Activated T-cell treated with anti-CD3 and anti-CD28 coated beads, Interleukin-2, amount 50 U/mL, for 72 hours (primary cell): Measurements from ENCODE around the gene RPL27A. TPM values are rescaled to one million over a fixed set of nuclear protein-coding genes. Genes with fewer than 3 reads are reported as not detected.

Experiments
- ATAC-seq, 2 donors: fragments of 150-1000 bp; cut with Tn5 transposase; replicated peaks in 1 of 2; 2 replicates each; pipeline ENCODE4 v1.10.0; 2021; ENCODE audit warnings: moderate library complexity in 2 of 2, mild to moderate bottlenecking in 1 of 2
- DNase-seq, 2 donors: peaks; one replicate each; pipeline ENCODE4 v3.0.0; 2021 to 2022; ENCODE audit warnings: mixed read lengths in 1 of 2
- H3K27ac Mint-ChIP-seq: one replicate; pipeline ENCODE4 v1.8.0; 2022; ENCODE audit warnings: mild to moderate bottlenecking, moderate library complexity, mixed read lengths
- H3K27me3 Mint-ChIP-seq: one replicate; pipeline ENCODE4 v1.8.0; 2022; ENCODE audit warnings: low read depth, mixed read lengths
- H3K36me3 Mint-ChIP-seq, 2 donors: one replicate each; pipeline ENCODE4 v1.8.0; 2022; ENCODE audit warnings: mixed read lengths in 2 of 2, mild to moderate bottlenecking in 1 of 2; ENCODE audit not compliant: insufficient read depth in 2 of 2
- H3K4me1 Mint-ChIP-seq: one replicate; pipeline ENCODE4 v1.8.0; 2022; ENCODE audit warnings: low read depth, mixed read lengths
- H3K4me3 Mint-ChIP-seq, 2 donors: one replicate each; pipeline ENCODE4 v1.8.0; 2022; ENCODE audit warnings: mild to moderate bottlenecking in 2 of 2, mixed read lengths in 2 of 2, moderate library complexity in 2 of 2
- H3K9me3 Mint-ChIP-seq, 2 donors: one replicate each; pipeline ENCODE4 v1.8.0; 2022; ENCODE audit warnings: mixed read lengths in 2 of 2
- total RNA-seq, 2 donors: library from RNA; stranded (reverse); gene quantifications; one replicate each; pipeline ENCODE4 v1.2.3, GENCODE V29; 2022

The RPL27A gene
- total RNA-seq, 2 donors from 2014 or later, result 1,081 to 1,146 TPM

GRCh38 chr11:8683115-8683807 is 669 bp downstream of the RPL27A start:
- peaks cover 0 to 4% of the 10 kb centered on the region in 2 donors for H3K9me3 Mint-ChIP-seq
- peak in 1 of 2 donors; percentile 41 for DNase-seq
- no peaks in the 10 kb centered on the region for H3K27me3 Mint-ChIP-seq
- peaks cover 26 to 45% of the 10 kb centered on the region in 2 donors for H3K36me3 Mint-ChIP-seq
- peak in 1 of 2 donors; percentile 9 for ATAC-seq
- peak overlapping the region; percentile 96 for H3K27ac Mint-ChIP-seq
- H3K4me3 Mint-ChIP-seq, result peak overlapping the region; percentile 89 to 94
- peaks cover 71% of the 10 kb centered on the region for H3K4me1 Mint-ChIP-seq

- no peak for DNase-seq
These were observed 2.2 kb downstream of the RPL27A start for GRCh38 chr11:8684600-8685290.

GRCh38 chr11:8685306-8685705 is 2.7 kb downstream of the RPL27A start:
- Mint-ChIP-seq H3K4me3 (peak overlapping the region; percentile 89 to 94), H3K27me3 (no peaks in the 10 kb centered on the region), H3K4me1 (peaks cover 88% of the 10 kb centered on the region), H3K9me3 (peaks cover 0 to 4% of the 10 kb centered on the region in 2 donors), H3K36me3 (peaks cover 23 to 47% of the 10 kb centered on the region in 2 donors), H3K27ac (peak overlapping the region; percentile 96)
- ATAC-seq, result no peak
- no peak for DNase-seq

More at GRCh38 chr11:8684600-8685290, 2.2 kb downstream of the RPL27A start:
- ATAC-seq, result no peak
- Mint-ChIP-seq H3K4me3 (peak overlapping the region; percentile 89 to 94), H3K4me1 (peaks cover 84% of the 10 kb centered on the region), H3K9me3 (peaks cover 0 to 4% of the 10 kb centered on the region in 2 donors), H3K27ac (peak overlapping the region; percentile 96), H3K36me3 (peaks cover 26 to 47% of the 10 kb centered on the region in 2 donors), H3K27me3 (no peaks in the 10 kb centered on the region)

GRCh38 chr11:8685820-8686219 is 3.2 kb downstream of the RPL27A start:
- Mint-ChIP-seq H3K4me3 (peak overlapping the region; percentile 89 to 94), H3K4me1 (peaks cover 88% of the 10 kb centered on the region), H3K27ac (peak overlapping the region; percentile 96), H3K9me3 (peaks cover 0 to under 1% of the 10 kb centered on the region in 2 donors), H3K36me3 (peaks cover 19 to 42% of the 10 kb centered on the region in 2 donors), H3K27me3 (no peaks in the 10 kb centered on the region)
- no peak for DNase-seq
- ATAC-seq, result no peak

GRCh38 chr11:8686325-8686724 is 3.7 kb downstream of the RPL27A start:
- no peak for ATAC-seq
- H3K36me3 Mint-ChIP-seq, result peaks cover 18 to 41% of the 10 kb centered on the region in 2 donors
- H3K27me3 Mint-ChIP-seq, result no peaks in the 10 kb centered on the region
- H3K4me1 Mint-ChIP-seq, result peaks cover 87% of the 10 kb centered on the region
- H3K9me3 Mint-ChIP-seq, result no peaks in the 10 kb centered on the region
- DNase-seq, result no peak
- peak overlapping the region; percentile 96 for H3K27ac Mint-ChIP-seq
- peak overlapping the region in 1 of 2 donors; percentile 95 for H3K4me3 Mint-ChIP-seq

- peak; percentile 91 to 92 for DNase-seq
- no peaks in the 10 kb centered on the region for H3K27me3 Mint-ChIP-seq
- peak overlapping the region; percentile 97 for H3K27ac Mint-ChIP-seq
- H3K36me3 Mint-ChIP-seq, result peaks cover 11 to 33% of the 10 kb centered on the region in 2 donors
- no peaks in the 10 kb centered on the region for H3K9me3 Mint-ChIP-seq
- peak overlapping the region; percentile 95 to 96 for H3K4me3 Mint-ChIP-seq
- peaks cover 78% of the 10 kb centered on the region for H3K4me1 Mint-ChIP-seq
- ATAC-seq, result peak; percentile 95 to 96
These were observed 6.1 kb downstream of the RPL27A start for GRCh38 chr11:8688414-8689362.

- H3K27me3 Mint-ChIP-seq, result no peaks in the 10 kb centered on the region
- H3K9me3 Mint-ChIP-seq, result no peaks in the 10 kb centered on the region
- H3K27ac Mint-ChIP-seq, result peak overlapping the region; percentile 97
- H3K36me3 Mint-ChIP-seq, result peaks cover 6 to 24% of the 10 kb centered on the region in 2 donors
- ATAC-seq, result no peak
- H3K4me1 Mint-ChIP-seq, result peaks cover 67% of the 10 kb centered on the region
- H3K4me3 Mint-ChIP-seq, result peak overlapping the region; percentile 95 to 96
- no peak for DNase-seq
These were observed 7.2 kb downstream of the RPL27A start for GRCh38 chr11:8689726-8690255.

- H3K4me3 Mint-ChIP-seq, result peak overlapping the region; percentile 95 to 96
- no peaks in the 10 kb centered on the region for H3K27me3 Mint-ChIP-seq
- peaks cover 2 to 17% of the 10 kb centered on the region in 2 donors for H3K36me3 Mint-ChIP-seq
- no peak for DNase-seq
- no peak for ATAC-seq
- peaks cover 58% of the 10 kb centered on the region for H3K4me1 Mint-ChIP-seq
- H3K9me3 Mint-ChIP-seq, result no peaks in the 10 kb centered on the region
- peak overlapping the region; percentile 96 for H3K27ac Mint-ChIP-seq
These were observed 8.1 kb downstream of the RPL27A start for GRCh38 chr11:8690374-8691342.

GRCh38 chr11:8691601-8692000 is 9.0 kb downstream of the RPL27A start:
- no peaks in the 10 kb centered on the region for H3K27me3 Mint-ChIP-seq
- H3K4me1 Mint-ChIP-seq, result peaks cover 49% of the 10 kb centered on the region
- H3K27ac Mint-ChIP-seq, result no peak overlapping the region
- H3K36me3 Mint-ChIP-seq, result peaks cover 2 to 10% of the 10 kb centered on the region in 2 donors
- H3K4me3 Mint-ChIP-seq, result no peak overlapping the region
- DNase-seq (no peak), ATAC-seq (no peak)
- H3K9me3 Mint-ChIP-seq, result no peaks in the 10 kb centered on the region

GRCh38 chr11:8692417-8692816 is 9.8 kb downstream of the RPL27A start:
- Mint-ChIP-seq H3K27ac (no peak overlapping the region), H3K9me3 (no peaks in the 10 kb centered on the region), H3K36me3 (peaks cover 0 to 9% of the 10 kb centered on the region in 2 donors), H3K27me3 (no peaks in the 10 kb centered on the region), H3K4me1 (peaks cover 41% of the 10 kb centered on the region), H3K4me3 (no peak overlapping the region)
- ATAC-seq (no peak), DNase-seq (no peak)

- DNase-seq, result no peak
- no peaks in the 10 kb centered on the region for H3K9me3 Mint-ChIP-seq
- no peak overlapping the region for H3K4me3 Mint-ChIP-seq
- peaks cover 0 to 6% of the 10 kb centered on the region in 2 donors for H3K36me3 Mint-ChIP-seq
- no peak for ATAC-seq
- H3K27me3 Mint-ChIP-seq, result no peaks in the 10 kb centered on the region
- peaks cover 34% of the 10 kb centered on the region for H3K4me1 Mint-ChIP-seq
- H3K27ac Mint-ChIP-seq, result peak overlapping the region; percentile 27
These were observed 10.5 kb downstream of the RPL27A start for GRCh38 chr11:8693010-8693551.
